Hematopoietic multipotent progenitor cell (in vitro differentiated cells): Measurements from ENCODE around the gene MZB1. TPM values are rescaled to one million over a fixed set of nuclear protein-coding genes. Genes with fewer than 3 reads are reported as not detected.

Experiments
- DNase-seq, 3 donors: peaks; one replicate each; pipeline ENCODE4 v3.0.0-alpha.2; 2011 to 2015; ENCODE audit warnings: low read depth in 2 of 3, low spot score in 2 of 3
- total RNA-seq: library from RNA; depleted of rRNA; stranded (reverse); fragments of >200 nt; gene quantifications from one replicate; pipeline ENCODE4 v1.2.3, GENCODE V29; 2012

The MZB1 gene
- total RNA-seq, 1 donor, result 90.8 TPM

DNA sequence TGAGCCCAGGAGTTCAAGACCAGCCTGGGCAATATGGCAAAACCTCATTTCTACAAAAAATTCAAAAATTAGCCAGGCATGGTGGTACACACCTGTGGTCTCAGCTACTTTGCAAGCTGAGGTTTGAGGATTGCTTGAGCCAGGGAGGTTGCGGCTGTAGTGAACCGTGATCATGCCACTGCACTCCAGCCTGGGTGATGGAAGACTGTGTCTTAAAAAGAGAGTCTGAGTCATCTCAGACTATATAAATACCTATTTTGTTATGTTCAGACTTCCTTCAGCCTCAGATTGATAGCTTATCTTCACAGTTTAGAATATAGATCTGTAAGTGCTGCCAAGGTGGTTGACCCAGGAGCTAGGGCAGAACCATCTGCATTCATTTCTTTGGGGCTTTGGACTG is 49.7 kb downstream of the MZB1 start:
- DNase-seq, result no peak

Other genes with a start within 250 kb of the MZB1 start
- 105 TPM for gene SIL1, start 191.5 kb downstream of the MZB1 start, total RNA-seq
- gene MATR3, start 96.2 kb downstream of the MZB1 start, total RNA-seq, result 163 TPM
- gene PAIP2, start 48.1 kb downstream of the MZB1 start, total RNA-seq, result 70.6 TPM
- 7.0 TPM for gene SLC23A1, start 6.6 kb downstream of the MZB1 start, total RNA-seq
- 2.4 TPM for gene PROB1, start 5.2 kb upstream of the MZB1 start, total RNA-seq
- gene SPATA24, start 14.2 kb upstream of the MZB1 start, total RNA-seq, result 2.2 TPM
- 4.6 TPM for gene DNAJC18, start 49.6 kb upstream of the MZB1 start, total RNA-seq
- gene ECSCR, start 72.8 kb upstream of the MZB1 start, total RNA-seq, result not detected
- gene SMIM33, start 81.1 kb upstream of the MZB1 start, total RNA-seq, result under 0.01 TPM
- 353 TPM for gene STING1, start 92.8 kb upstream of the MZB1 start, total RNA-seq
- gene UBE2D2, start 171.4 kb upstream of the MZB1 start, total RNA-seq, result 36.6 TPM